Measurements from ENCODE around the gene TMEM184B.

The TMEM184B gene

GRCh38 chr22:38187413-38188212 lies 85.2 kb downstream of the TMEM184B start:
- Histone ChIP-seq H3K4me1 (ENCODE audit: control insufficient read depth, low read length) (no peaks in the 10 kb centered on the region), H3K27me3 (ENCODE audit: control insufficient read depth, low read length) (peaks cover 7% of the 10 kb centered on the region), H3K36me3 (ENCODE audit: control insufficient read depth, low read length) (no peaks in the 10 kb centered on the region), H3K4me2 (ENCODE audit: low read length) (no peak overlapping the region), H3K9me3 (ENCODE audit: control insufficient read depth, insufficient read depth, low read length) (no peaks in the 10 kb centered on the region), H3F3A (ENCODE audit: control insufficient read depth, insufficient read depth) (no peaks in the 10 kb centered on the region), H3K4me3 (ENCODE audit: low read length) (no peak overlapping the region), H3K27ac (ENCODE audit: low read depth, low read length) (no peak overlapping the region), H4K20me1 (ENCODE audit: control insufficient read depth, insufficient read depth, low read depth, low read length) (no peaks in the 10 kb centered on the region), H3K9me2 (replicated peaks; ENCODE audit: control insufficient read depth, low read length) (no peaks in the 10 kb centered on the region), H3K79me2 (ENCODE audit: control insufficient read depth, low read length) (no peaks in the 10 kb centered on the region)
- no peak for TF ChIP-seq CTCF (IDR thresholded peaks at IDR 0.05; ENCODE audit: low read depth, low read length, poor library complexity, severe bottlenecking)
- TF ChIP-seq EZH2phosphoT487 (IDR thresholded peaks at IDR 0.05; ENCODE audit: borderline replicate concordance, low read length): no peak

GRCh38 chr22:38186429-38186828 lies 86.4 kb downstream of the TMEM184B start:
- Histone ChIP-seq H3K36me3 (ENCODE audit: control insufficient read depth, low read length) (peaks cover under 1% of the 10 kb centered on the region; the same call in 1 of the 2 replicates), H3K9me2 (replicated peaks; ENCODE audit: control insufficient read depth, low read length) (no peaks in the 10 kb centered on the region), H3K4me3 (ENCODE audit: low read length) (no peak overlapping the region), H3F3A (ENCODE audit: control insufficient read depth, insufficient read depth) (no peaks in the 10 kb centered on the region), H4K20me1 (ENCODE audit: control insufficient read depth, insufficient read depth, low read depth, low read length) (no peaks in the 10 kb centered on the region), H3K27me3 (ENCODE audit: control insufficient read depth, low read length) (peaks cover 7% of the 10 kb centered on the region; the same call in 1 of the 2 replicates), H3K79me2 (ENCODE audit: control insufficient read depth, low read length) (peaks cover 1% of the 10 kb centered on the region), H3K4me1 (ENCODE audit: control insufficient read depth, low read length) (peaks cover 6% of the 10 kb centered on the region), H3K9me3 (ENCODE audit: control insufficient read depth, insufficient read depth, low read length) (no peaks in the 10 kb centered on the region), H3K4me2 (ENCODE audit: low read length) (no peak overlapping the region), H3K27ac (ENCODE audit: low read depth, low read length) (no peak overlapping the region)
- TF ChIP-seq CTCF (IDR thresholded peaks at IDR 0.05; ENCODE audit: low read depth, low read length, poor library complexity, severe bottlenecking) (no peak), EZH2phosphoT487 (IDR thresholded peaks at IDR 0.05; ENCODE audit: borderline replicate concordance, low read length) (no peak)

GRCh38 chr22:38184788-38185187 lies 88.0 kb downstream of the TMEM184B start:
- Histone ChIP-seq H3K4me3 (ENCODE audit: low read length) (no peak overlapping the region), H3K4me1 (ENCODE audit: control insufficient read depth, low read length) (peaks cover 20% of the 10 kb centered on the region), H3K27ac (ENCODE audit: low read depth, low read length) (no peak overlapping the region), H4K20me1 (ENCODE audit: control insufficient read depth, insufficient read depth, low read depth, low read length) (no peaks in the 10 kb centered on the region), H3K4me2 (ENCODE audit: low read length) (no peak overlapping the region), H3K79me2 (ENCODE audit: control insufficient read depth, low read length) (peaks cover 16% of the 10 kb centered on the region), H3K9me3 (ENCODE audit: control insufficient read depth, insufficient read depth, low read length) (no peaks in the 10 kb centered on the region), H3K36me3 (ENCODE audit: control insufficient read depth, low read length) (peaks cover 3% of the 10 kb centered on the region; the same call in 1 of the 2 replicates), H3F3A (ENCODE audit: control insufficient read depth, insufficient read depth) (no peaks in the 10 kb centered on the region; the same call in 1 of the 2 replicates), H3K27me3 (ENCODE audit: control insufficient read depth, low read length) (peaks cover 7% of the 10 kb centered on the region; the same call in 1 of the 2 replicates), H3K9me2 (replicated peaks; ENCODE audit: control insufficient read depth, low read length) (no peaks in the 10 kb centered on the region)
- TF ChIP-seq EZH2phosphoT487 (IDR thresholded peaks at IDR 0.05; ENCODE audit: borderline replicate concordance, low read length): no peak
- no peak for TF ChIP-seq CTCF (IDR thresholded peaks at IDR 0.05; ENCODE audit: low read depth, low read length, poor library complexity, severe bottlenecking)
